H1 (cell line): Measurements from ENCODE around the gene RANBP3L. TPM values are rescaled to one million over a fixed set of nuclear protein-coding genes. Genes with fewer than 3 reads are reported as not detected.

Source experiments
- CTCF ChIA-PET: fragments of 300-600 bp; sonication (Branson Sonifier 250); formaldehyde crosslinking; loops from one replicate; lab custom pipeline; 2021; ENCODE audit not compliant: partially characterized antibody; lab: Charles Lee
- POLR2A ChIA-PET: fragments of 300-600 bp; sonication (Branson Sonifier 250); formaldehyde crosslinking; loops from one replicate; lab custom pipeline; 2021; ENCODE audit warnings: inconsistent platforms; ENCODE audit not compliant: partially characterized antibody; lab: Charles Lee
- DNase-seq, 2 experiments: peaks; one replicate each; pipeline versions ENCODE4 v3.0.0 to v3.0.0-alpha.2; 2010 to 2022; ENCODE audit warnings: low spot score in 2 of 2, low read depth in 1 of 2, mixed read lengths in 1 of 2
- FAIRE-seq: peaks from 2 replicates; lab custom pipeline; 2011; peaks lifted over from hg19 to GRCh38; lab: Jason Lieb, UNC
- H2AFZ ChIP-seq: 2 replicates; pipeline ENCODE4 v1.8.1; 2012; ENCODE audit warnings: low read length, inconsistent platforms
- H2AK5ac ChIP-seq: 2 replicates; pipeline ENCODE4 v1.6.1; 2013; ENCODE audit warnings: low read depth, low read length
- H2BK120ac ChIP-seq: replicated peaks from 2 replicates; pipeline ENCODE3; 2013; ENCODE audit warnings: low read depth, low read length, inconsistent platforms
- H2BK12ac ChIP-seq: 2 replicates; pipeline ENCODE4 v1.6.1; 2013; ENCODE audit warnings: low read depth, low read length
- H2BK15ac ChIP-seq: 2 replicates; pipeline ENCODE4 v1.6.1; 2013; ENCODE audit warnings: low read length
- H2BK20ac ChIP-seq: 2 replicates; pipeline ENCODE4 v1.6.1; 2013; ENCODE audit warnings: low read length
- H2BK5ac ChIP-seq: 2 replicates; pipeline ENCODE4 v1.6.1; 2013; ENCODE audit warnings: low read depth, low read length
- H3K14ac ChIP-seq: 2 replicates; pipeline ENCODE4 v1.6.1; 2013; ENCODE audit warnings: inconsistent platforms; ENCODE audit not compliant: insufficient read length
- H3K18ac ChIP-seq: 2 replicates; pipeline ENCODE4 v1.6.1; 2013; ENCODE audit warnings: low read length; ENCODE audit errors: extremely low read depth
- H3K23ac ChIP-seq: 2 replicates; pipeline ENCODE4 v1.6.1; 2013; ENCODE audit warnings: inconsistent platforms; ENCODE audit not compliant: insufficient read length
- H3K23me2 ChIP-seq: 2 replicates; pipeline ENCODE4 v1.6.1; 2013; ENCODE audit warnings: low read depth, low read length
- H3K27ac ChIP-seq: 2 replicates; pipeline ENCODE4 v1.6.1; 2011; ENCODE audit warnings: low read depth, low read length, inconsistent platforms
- H3K27me3 ChIP-seq, 4 experiments: replicated peaks in 1 of 4; 1 replicate in 1 of 4; 2 replicates in 3 of 4; pipeline versions ENCODE4 v1.6.1 to v1.8.1; 2011 to 2013; ENCODE audit warnings: low read length in 3 of 4, mild to moderate bottlenecking in 3 of 4, inconsistent platforms in 2 of 4, mixed read lengths in 2 of 4, moderate library complexity in 1 of 4; ENCODE audit not compliant: control insufficient read depth in 3 of 4, insufficient read depth in 3 of 4; ENCODE audit errors: extremely low read depth in 1 of 4
- H3K36me3 ChIP-seq, 4 experiments: 2 replicates each; pipeline versions ENCODE4 v1.6.1 to v1.8.1; 2011 to 2013; ENCODE audit warnings: mild to moderate bottlenecking in 4 of 4, low read length in 3 of 4, moderate library complexity in 2 of 4, control low read depth in 1 of 4, inconsistent platforms in 1 of 4; ENCODE audit not compliant: insufficient read depth in 4 of 4, control insufficient read depth in 2 of 4
- H3K4ac ChIP-seq: replicated peaks from 2 replicates; pipeline ENCODE3; 2013; ENCODE audit warnings: low read length, low read depth, mixed read lengths, inconsistent platforms; ENCODE audit not compliant: insufficient read length
- H3K4me1 ChIP-seq, 4 experiments: replicated peaks in 1 of 4; 1 replicate in 1 of 4; 2 replicates in 3 of 4; pipeline versions ENCODE4 v1.6.1 to v1.8.1; 2011 to 2013; ENCODE audit warnings: low read length in 3 of 4, inconsistent platforms in 2 of 4, mixed read lengths in 1 of 4; ENCODE audit not compliant: insufficient read depth in 4 of 4, control insufficient read depth in 3 of 4
- H3K4me2 ChIP-seq, 2 experiments: 2 replicates each; pipeline versions ENCODE4 v1.6.1 to v1.8.1; 2011 to 2013; ENCODE audit warnings: low read depth in 2 of 2, low read length in 2 of 2, control low read depth in 1 of 2, inconsistent platforms in 1 of 2, mild to moderate bottlenecking in 1 of 2; ENCODE audit not compliant: insufficient read depth in 1 of 2
- H3K4me3 ChIP-seq, 4 experiments: fragments of 200-600, 300-600 bp in 1 of 4; sonication (generic), shearing (Covaris generic), sonication (Bioruptor Twin) in 1 of 4; 2 replicates each; pipeline versions ENCODE4 v1.5.1 to v1.8.1; 2011 to 2016; ENCODE audit warnings: low read length in 4 of 4, low read depth in 3 of 4, control low read depth in 2 of 4, inconsistent platforms in 2 of 4, mild to moderate bottlenecking in 2 of 4, mixed read lengths in 1 of 4, moderate library complexity in 1 of 4; ENCODE audit not compliant: insufficient read depth in 2 of 4; ENCODE audit errors: extremely low read depth in 1 of 4
- H3K56ac ChIP-seq: replicated peaks from 2 replicates; pipeline ENCODE3; 2013; ENCODE audit warnings: low read depth, mild to moderate bottlenecking, mixed read lengths, low read length, inconsistent platforms; ENCODE audit not compliant: insufficient read length
- H3K79me1 ChIP-seq: 2 replicates; pipeline ENCODE4 v1.6.1; 2013; ENCODE audit warnings: low read depth, low read length, control low read depth
- H3K79me2 ChIP-seq, 2 experiments: 2 replicates each; pipeline versions ENCODE4 v1.6.1 to v1.8.1; 2012 to 2013; ENCODE audit warnings: low read length in 2 of 2, mild to moderate bottlenecking in 2 of 2, inconsistent platforms in 1 of 2; ENCODE audit not compliant: insufficient read depth in 2 of 2, control insufficient read depth in 1 of 2
- H3K9ac ChIP-seq, 4 experiments: replicated peaks in 1 of 4; 1 replicate in 1 of 4; 2 replicates in 3 of 4; pipeline versions ENCODE4 v1.6.1 to v1.8.1; 2011 to 2013; ENCODE audit warnings: low read depth in 3 of 4, low read length in 3 of 4, control low read depth in 2 of 4, mild to moderate bottlenecking in 2 of 4, moderate library complexity in 2 of 4, inconsistent platforms in 1 of 4; ENCODE audit errors: extremely low read depth in 1 of 4
- H3K9me3 ChIP-seq, 2 experiments: 2 replicates each; pipeline versions ENCODE4 v1.6.1 to v1.8.1; 2012 to 2013; ENCODE audit warnings: mild to moderate bottlenecking in 2 of 2, moderate library complexity in 2 of 2, control low read depth in 1 of 2, inconsistent platforms in 1 of 2, low read depth in 1 of 2, low read length in 1 of 2, mixed read lengths in 1 of 2; ENCODE audit not compliant: insufficient read depth in 2 of 2
- H4K20me1 ChIP-seq, 2 experiments: replicated peaks in 1 of 2; 2 replicates each; pipeline versions ENCODE3 to v1.8.1; 2011 to 2013; ENCODE audit warnings: inconsistent platforms in 2 of 2, low read length in 2 of 2, mild to moderate bottlenecking in 1 of 2; ENCODE audit not compliant: insufficient read depth in 2 of 2, control insufficient read depth in 1 of 2
- H4K5ac ChIP-seq: 2 replicates; pipeline ENCODE4 v1.6.1; 2013; ENCODE audit warnings: low read length, low read depth, mixed read lengths, inconsistent platforms; ENCODE audit not compliant: insufficient read length
- H4K8ac ChIP-seq: 2 replicates; pipeline ENCODE4 v1.8.0; 2013; ENCODE audit warnings: mild to moderate bottlenecking, moderate library complexity, low read length, inconsistent platforms; ENCODE audit not compliant: insufficient read depth; ENCODE audit errors: extremely low read depth
- H4K91ac ChIP-seq: replicated peaks from 2 replicates; pipeline ENCODE3; 2013; ENCODE audit warnings: low read length, mixed read lengths, inconsistent platforms; ENCODE audit not compliant: insufficient read length
- HDAC2 ChIP-seq, 2 experiments: fragments of 300-600 bp in 1 of 2; sonication (generic) in 1 of 2; IDR thresholded peaks; 2 replicates each; pipeline ENCODE4 v1.6.1; 2011 to 2012; ENCODE audit warnings: low read depth in 2 of 2, low read length in 2 of 2, mild to moderate bottlenecking in 2 of 2, moderate library complexity in 2 of 2, borderline replicate concordance in 1 of 2, inconsistent platforms in 1 of 2
- HDAC6 ChIP-seq: IDR thresholded peaks from one replicate; pipeline ENCODE4 v1.7.1; 2012; ENCODE audit warnings: low read depth, mild to moderate bottlenecking, inconsistent platforms, low read length, moderate library complexity
- WGBS, 2 experiments: shearing (Covaris generic) in 1 of 2; methylation state at CpG; one replicate each; pipeline versions ENCODE4 v1.1.6 to v1.1.7; 2013 to 2015; ENCODE audit warnings: low lambda C conversion rate in 2 of 2, mixed read lengths in 2 of 2, inconsistent platforms in 1 of 2, low coverage in 1 of 2, missing lambda C conversion rate in 1 of 2; ENCODE audit not compliant: insufficient replicate concordance in 2 of 2, insufficient coverage in 1 of 2, insufficient read length in 1 of 2; ENCODE audit errors: extremely low coverage in 1 of 2, missing lambda C conversion rate in 1 of 2; 5-methylcytosine and 5-hydroxymethylcytosine counted together
- polyA plus RNA-seq, 7 experiments: library from polyadenylated mRNA; depleted of rRNA in 3 of 7; stranded (reverse) in 5 of 7; unstranded in 2 of 7; fragments of >200 nt in 5 of 7; fragments of 200-250 nt in 2 of 7; gene quantifications; 1 replicate in 5 of 7; 2 replicates in 1 of 7; 4 replicates in 1 of 7; pipeline versions ENCODE4 v1.2.1 to v1.2.3, GENCODE V29; 2011 to 2013; ENCODE audit warnings: missing spikeins in 2 of 7, mixed read lengths in 2 of 7
- total RNA-seq: library from RNA; stranded (reverse); fragmentation: NEBNext Ultra II Directional; extraction: Animal tissue kit (Norgen Biotek cat#: 25700); gene quantifications from 2 replicates; pipeline ENCODE4 v1.2.1, GENCODE V29; 2021

RANBP3L gene
- total and polyA plus RNA-seq, 2 of the 8 experiments (the other 6 are each of a cell fraction or from before 2014, with no cell fraction given): not detected

GRCh38 chr5:36217567-36217966 lies 84.1 kb downstream of the RANBP3L start:
- Histone ChIP-seq H2BK15ac (no peak overlapping the region), H2BK20ac (no peak overlapping the region), H2AFZ (no peak overlapping the region), H3K4me1 (no peaks in the 10 kb centered on the region), H3K9ac (peak overlapping the region in 1 of 4 experiments; percentile 13; a peak in 1 of 7 replicates), H2BK120ac (no peak overlapping the region), H3K36me3 (no peaks in the 10 kb centered on the region; a peak in 1 of 8 replicates), H3K4me3 (no peak overlapping the region), H3K27me3 (no peaks in the 10 kb centered on the region), H4K5ac (no peak overlapping the region), H3K9me3 (no peaks in the 10 kb centered on the region), H4K20me1 (no peaks in the 10 kb centered on the region), H3K79me1 (no peaks in the 10 kb centered on the region), H3K18ac (no peak overlapping the region), H3K4ac (no peak overlapping the region), H3K14ac (no peak overlapping the region), H3K4me2 (no peak overlapping the region), H3K56ac (no peak overlapping the region), H3K23ac (no peak overlapping the region), H3K27ac (no peak overlapping the region), H2BK5ac (no peak overlapping the region), H3K23me2 (no peaks in the 10 kb centered on the region), H2BK12ac (no peak overlapping the region), H2AK5ac (no peak overlapping the region), H4K91ac (no peak overlapping the region), H4K8ac (no peak overlapping the region), H3K79me2 (no peaks in the 10 kb centered on the region)
- CTCF ChIA-PET: interaction anchor here (0.7 to 1.2 kb wide), 3 partner anchors 115 to 338 kb away, joined by 3 to 4 read pairs (median 3); no protein-coding TSS in a partner anchor
- FAIRE-seq (no peak), DNase-seq (no peak)
- POLR2A ChIA-PET: no interaction called here
- 81% methylated on average over 1 of the region's 1 CpG; no CpG with 5 or more reads in 1 of the 2 experiments for WGBS, 2 experiments
- no peak for TF ChIP-seq HDAC2 (IDR thresholded peaks at IDR 0.05; ENCODE audit: borderline replicate concordance in 1 of 2, low read depth in 2 of 2, low read length in 2 of 2)
- no peak for TF ChIP-seq HDAC6
